Fibroblast of mammary gland (primary cell): ENCODE measurements around the gene PCNX2.

Experiments used
- DNase-seq: peaks from one replicate; pipeline ENCODE4 v3.0.0-alpha.2; 2010; ENCODE audit warnings: low read depth
- H3K4me3 ChIP-seq: 2 replicates; pipeline ENCODE4 v1.5.1; 2011; ENCODE audit warnings: low read depth, mild to moderate bottlenecking, low read length, moderate library complexity; ENCODE audit not compliant: control insufficient read depth
- CTCF ChIP-seq: conservative IDR thresholded peaks from 2 replicates; pipeline ENCODE4 v1.5.1; 2011; ENCODE audit warnings: low read depth, low read length, inconsistent platforms; ENCODE audit not compliant: control insufficient read depth, insufficient read depth

The PCNX2 gene

GRCh38 chr1:233022246-233022645, 273.3 kb downstream of the PCNX2 start:
- no peak for TF ChIP-seq CTCF
- no peak overlapping the region for H3K4me3 ChIP-seq
- no peak for DNase-seq

GRCh38 chr1:233020426-233020825, 275.1 kb downstream of the PCNX2 start:
- no peak for DNase-seq
- H3K4me3 ChIP-seq = no peak overlapping the region
- TF ChIP-seq CTCF = no peak

- H3K4me3 ChIP-seq = no peak overlapping the region
- DNase-seq = no peak
- TF ChIP-seq CTCF = no peak
These were observed 275.7 kb downstream of the PCNX2 start for GRCh38 chr1:233019778-233020325.

- no peak for TF ChIP-seq CTCF
- no peak for DNase-seq
- H3K4me3 ChIP-seq = no peak overlapping the region
These were observed 276.4 kb downstream of the PCNX2 start for GRCh38 chr1:233019083-233019482.

GRCh38 chr1:233016798-233017197, 278.7 kb downstream of the PCNX2 start:
- TF ChIP-seq CTCF = no peak
- no peak overlapping the region for H3K4me3 ChIP-seq
- DNase-seq = no peak

- H3K4me3 ChIP-seq = no peak overlapping the region
- no peak for DNase-seq
- TF ChIP-seq CTCF = no peak
These were observed 279.6 kb downstream of the PCNX2 start for GRCh38 chr1:233015965-233016364.

- no peak overlapping the region for H3K4me3 ChIP-seq
- no peak for DNase-seq
- TF ChIP-seq CTCF = no peak
These were observed 283.5 kb downstream of the PCNX2 start for GRCh38 chr1:233012021-233012420.
